ENCODE results near the gene CABP2.

The CABP2 gene

GRCh38 chr11:67535561-67535960 lies 12.3 kb upstream of the CABP2 start:
- FAIRE-seq (no peak), DNase-seq (ENCODE audit: insufficient read length) (no peak)
- TF ChIP-seq TAF1 (IDR thresholded peaks at IDR 0.05; ENCODE audit: borderline replicate concordance, low read depth, low read length) (no peak), POLR2AphosphoS5 (IDR thresholded peaks at IDR 0.05; ENCODE audit: low read depth, low read length) (no peak), POLR2A (IDR thresholded peaks at IDR 0.05; ENCODE audit: low read depth, low read length) (no peak)

- TF ChIP-seq POLR2A (IDR thresholded peaks at IDR 0.05; ENCODE audit: low read depth, low read length) (no peak), POLR2AphosphoS5 (IDR thresholded peaks at IDR 0.05; ENCODE audit: low read depth, low read length) (no peak), TAF1 (IDR thresholded peaks at IDR 0.05; ENCODE audit: borderline replicate concordance, low read depth, low read length) (no peak)
- no peak for DNase-seq (ENCODE audit: insufficient read length)
- FAIRE-seq: no peak
These were observed 10.9 kb upstream of the CABP2 start for GRCh38 chr11:67534070-67534679.

- TF ChIP-seq TAF1 (IDR thresholded peaks at IDR 0.05; ENCODE audit: borderline replicate concordance, low read depth, low read length): no peak
- TF ChIP-seq POLR2A (IDR thresholded peaks at IDR 0.05; ENCODE audit: low read depth, low read length): no peak
- no peak for TF ChIP-seq POLR2AphosphoS5 (IDR thresholded peaks at IDR 0.05; ENCODE audit: low read depth, low read length)
- no peak for DNase-seq (ENCODE audit: insufficient read length)
- no peak for FAIRE-seq
These were observed 9.6 kb upstream of the CABP2 start for GRCh38 chr11:67532889-67533288.

GRCh38 chr11:67530282-67530592 lies 7.0 kb upstream of the CABP2 start:
- DNase-seq (ENCODE audit: insufficient read length): no peak
- TF ChIP-seq POLR2A (IDR thresholded peaks at IDR 0.05; ENCODE audit: low read depth, low read length) (no peak), POLR2AphosphoS5 (IDR thresholded peaks at IDR 0.05; ENCODE audit: low read depth, low read length) (no peak), TAF1 (IDR thresholded peaks at IDR 0.05; ENCODE audit: borderline replicate concordance, low read depth, low read length) (no peak)
- FAIRE-seq: no peak

GRCh38 chr11:67528376-67528775 lies 5.1 kb upstream of the CABP2 start:
- TF ChIP-seq TAF1 (IDR thresholded peaks at IDR 0.05; ENCODE audit: borderline replicate concordance, low read depth, low read length) (no peak), POLR2AphosphoS5 (IDR thresholded peaks at IDR 0.05; ENCODE audit: low read depth, low read length) (no peak), POLR2A (IDR thresholded peaks at IDR 0.05; ENCODE audit: low read depth, low read length) (no peak)
- no peak for FAIRE-seq

GRCh38 chr11:67525275-67525976 lies 2.2 kb upstream of the CABP2 start:
- TF ChIP-seq POLR2A (IDR thresholded peaks at IDR 0.05; ENCODE audit: low read depth, low read length) (no peak), TAF1 (IDR thresholded peaks at IDR 0.05; ENCODE audit: borderline replicate concordance, low read depth, low read length) (no peak), POLR2AphosphoS5 (IDR thresholded peaks at IDR 0.05; ENCODE audit: low read depth, low read length) (no peak)
- FAIRE-seq (no peak), DNase-seq (ENCODE audit: insufficient read length) (no peak)

More at GRCh38 chr11:67528376-67528775, 5.1 kb upstream of the CABP2 start:
- no peak for DNase-seq (ENCODE audit: insufficient read length)

GRCh38 chr11:67524480-67524808 lies 1.2 kb upstream of the CABP2 start:
- no peak for DNase-seq (ENCODE audit: insufficient read length)
- no peak for TF ChIP-seq POLR2A (IDR thresholded peaks at IDR 0.05; ENCODE audit: low read depth, low read length)
- TF ChIP-seq POLR2AphosphoS5 (IDR thresholded peaks at IDR 0.05; ENCODE audit: low read depth, low read length): no peak
- TF ChIP-seq TAF1 (IDR thresholded peaks at IDR 0.05; ENCODE audit: borderline replicate concordance, low read depth, low read length): no peak
- FAIRE-seq: no peak

GRCh38 chr11:67523556-67524479 lies 572 bp upstream of the CABP2 start:
- FAIRE-seq (no peak), DNase-seq (ENCODE audit: insufficient read length) (no peak)
- TF ChIP-seq POLR2AphosphoS5 (IDR thresholded peaks at IDR 0.05; ENCODE audit: low read depth, low read length): no peak
- TF ChIP-seq POLR2A (IDR thresholded peaks at IDR 0.05; ENCODE audit: low read depth, low read length): no peak
- TF ChIP-seq TAF1 (IDR thresholded peaks at IDR 0.05; ENCODE audit: borderline replicate concordance, low read depth, low read length): no peak

GRCh38 chr11:67522338-67522737 lies 908 bp downstream of the CABP2 start:
- FAIRE-seq (no peak), DNase-seq (ENCODE audit: insufficient read length) (no peak)
- TF ChIP-seq POLR2A (IDR thresholded peaks at IDR 0.05; ENCODE audit: low read depth, low read length): no peak
- TF ChIP-seq TAF1 (IDR thresholded peaks at IDR 0.05; ENCODE audit: borderline replicate concordance, low read depth, low read length): no peak
- TF ChIP-seq POLR2AphosphoS5 (IDR thresholded peaks at IDR 0.05; ENCODE audit: low read depth, low read length): no peak

- TF ChIP-seq POLR2A (IDR thresholded peaks at IDR 0.05; ENCODE audit: low read depth, low read length) (no peak), TAF1 (IDR thresholded peaks at IDR 0.05; ENCODE audit: borderline replicate concordance, low read depth, low read length) (no peak), POLR2AphosphoS5 (IDR thresholded peaks at IDR 0.05; ENCODE audit: low read depth, low read length) (no peak)
- no peak for FAIRE-seq
- no peak for DNase-seq (ENCODE audit: insufficient read length)
These were observed 1.3 kb downstream of the CABP2 start for GRCh38 chr11:67521924-67522323.
